Fibroblast of gingiva (primary cell): ENCODE data around the gene FAM209A.
"Not testable (repeated sequence)": the region's sequence is repeated elsewhere in the genome, so short reads cannot be mapped to it uniquely, and the experiment has no call there.

Experiments used
- DNase-seq: peaks from one replicate; pipeline ENCODE4 v3.0.0-alpha.2; 2011; ENCODE audit warnings: low read depth

FAM209A gene

GRCh38 chr20:56540415-56540814, 15.9 kb downstream of the FAM209A start:
- no peak for DNase-seq

- peak; percentile 6 for DNase-seq
These were observed 18.0 kb downstream of the FAM209A start for GRCh38 chr20:56542489-56543030.

GRCh38 chr20:56551571-56551970, 27.0 kb downstream of the FAM209A start:
- DNase-seq = no peak

DNA sequence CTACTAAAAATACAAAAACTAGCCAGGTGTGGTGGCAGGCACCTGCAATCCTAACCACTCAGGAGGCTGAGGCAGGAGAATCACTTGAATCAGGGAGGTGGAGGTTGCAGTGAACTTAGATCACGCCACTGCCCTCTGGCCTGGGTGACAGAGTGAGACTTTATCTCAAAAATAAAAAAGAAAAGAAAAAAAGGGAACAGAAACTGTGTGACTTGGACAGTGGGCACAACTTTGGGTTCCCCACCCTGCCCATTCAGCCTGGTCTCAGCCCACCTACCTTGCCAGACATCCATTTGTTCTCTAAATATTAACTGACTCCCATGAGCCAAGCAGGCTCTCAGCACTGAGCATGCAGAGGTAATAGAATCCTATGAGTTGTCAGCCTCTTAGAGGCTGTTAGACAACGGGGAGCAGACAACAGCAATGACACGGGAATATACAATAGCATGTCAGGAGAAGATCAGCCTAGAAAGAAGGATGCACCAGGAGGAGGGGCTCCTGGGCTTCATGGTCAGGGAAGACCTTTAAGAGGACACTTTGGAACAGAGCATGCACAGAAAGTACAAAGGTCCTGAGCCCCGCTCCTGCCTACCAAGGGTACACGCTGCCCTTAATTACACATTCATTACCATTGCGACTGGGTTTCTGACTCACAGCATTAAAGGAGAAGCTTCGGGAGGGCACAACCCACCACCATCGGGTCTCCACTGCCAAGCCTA, 28.5 kb downstream of the FAM209A start:
- no peak for DNase-seq

DNA sequence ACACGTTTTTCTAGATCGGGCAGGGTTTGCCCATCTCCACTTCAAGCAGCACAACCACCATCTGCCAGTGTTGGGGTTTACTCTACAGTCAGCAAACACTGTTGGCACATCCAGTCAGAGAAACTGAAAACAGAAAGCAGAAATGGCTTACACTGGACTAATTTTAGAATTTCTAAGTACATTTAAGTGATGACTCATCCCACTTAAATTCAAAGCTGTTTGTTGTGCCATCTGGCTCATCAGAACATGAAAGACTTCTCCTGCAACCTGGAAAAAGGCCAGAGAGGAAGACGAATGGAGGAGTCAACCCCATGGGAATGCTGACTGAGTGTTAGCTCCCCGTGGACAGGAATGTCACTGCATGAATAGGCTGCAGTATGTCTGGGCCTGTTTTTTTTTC, 30.3 kb downstream of the FAM209A start:
- peak; percentile 96 for DNase-seq

- DNase-seq = no peak
These were observed 34.4 kb downstream of the FAM209A start for GRCh38 chr20:56558968-56559367.

DNA sequence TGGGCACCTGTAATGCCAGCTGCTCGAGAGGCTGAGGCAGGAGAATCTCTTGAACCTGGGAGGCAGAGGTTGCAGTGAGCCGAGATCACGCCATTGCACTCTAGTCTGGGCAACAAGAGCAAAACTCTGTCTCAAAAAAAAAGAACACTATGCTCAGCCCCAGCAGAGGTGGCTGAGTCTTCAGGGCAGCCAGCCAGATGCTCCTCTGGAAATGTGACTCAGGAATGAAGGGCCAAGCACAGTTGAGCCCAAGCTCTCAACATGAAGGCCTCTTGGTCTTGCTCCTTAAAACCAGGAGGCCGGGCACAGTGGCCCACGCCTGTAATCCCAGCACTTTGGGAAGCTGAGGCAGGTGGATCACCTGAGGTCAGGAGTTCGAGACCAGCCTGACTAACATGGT, 40.0 kb downstream of the FAM209A start:
- not testable (repeated sequence) for DNase-seq

DNA sequence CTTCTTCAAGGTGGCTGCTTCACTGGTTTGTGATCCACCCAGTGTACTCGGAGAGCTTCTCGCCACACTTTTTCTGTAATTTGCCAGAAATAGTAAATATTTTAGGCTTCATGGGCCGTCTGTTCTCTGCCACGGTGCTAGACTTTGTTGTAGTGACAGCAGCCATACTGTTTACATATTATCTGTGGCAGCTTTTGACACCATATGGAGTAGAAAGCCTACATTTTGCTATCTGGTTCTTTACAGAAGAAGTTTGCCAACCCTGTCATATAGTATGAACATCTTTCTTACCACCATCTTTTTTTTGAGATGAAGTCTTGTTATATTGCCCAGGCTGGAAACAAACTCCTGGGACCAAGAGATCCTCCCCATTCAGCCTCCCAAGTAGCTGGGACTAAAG, 41.0 kb downstream of the FAM209A start:
- no peak for DNase-seq

DNA sequence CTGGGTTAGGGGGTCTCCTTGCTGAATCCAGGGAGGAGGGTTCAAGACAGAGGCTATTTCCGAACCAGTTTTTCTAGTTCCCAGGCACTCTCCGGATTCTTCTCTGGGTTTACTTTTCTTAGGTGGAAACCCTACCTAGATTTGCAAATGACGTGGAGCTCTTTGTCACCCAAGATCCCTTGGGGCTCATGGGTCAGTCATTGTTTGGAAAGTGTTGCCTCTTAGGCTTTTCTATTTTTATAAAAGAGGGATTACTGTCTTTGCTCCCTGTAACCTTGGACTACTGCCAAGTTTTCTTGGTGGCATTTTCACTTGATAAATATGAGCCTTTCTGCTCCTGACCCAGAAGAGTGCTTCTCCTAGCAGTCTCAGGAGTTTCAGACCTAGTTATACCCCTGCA, 42.1 kb downstream of the FAM209A start:
- no peak for DNase-seq

GRCh38 chr20:56570832-56571231, 46.3 kb downstream of the FAM209A start:
- DNase-seq = no peak

DNA sequence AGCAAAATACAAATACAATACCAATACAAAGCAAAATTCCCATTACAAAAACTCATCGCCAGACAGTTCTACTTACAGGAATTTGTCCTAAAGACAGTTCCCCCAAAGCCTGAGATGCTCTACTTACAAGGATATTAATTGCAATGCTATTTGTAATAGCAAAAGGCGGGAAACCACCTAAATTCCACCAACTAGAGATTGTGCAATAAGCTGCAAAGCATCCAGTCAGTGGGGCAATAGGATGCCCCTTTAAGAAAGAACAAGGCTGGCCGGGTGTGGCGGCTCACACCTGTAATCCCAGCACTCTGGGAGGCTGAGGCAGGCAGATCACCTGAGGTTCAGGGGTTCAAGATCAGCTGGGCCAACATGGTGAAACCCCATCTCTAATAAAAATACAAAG, 47.6 kb downstream of the FAM209A start:
- no peak for DNase-seq

DNA sequence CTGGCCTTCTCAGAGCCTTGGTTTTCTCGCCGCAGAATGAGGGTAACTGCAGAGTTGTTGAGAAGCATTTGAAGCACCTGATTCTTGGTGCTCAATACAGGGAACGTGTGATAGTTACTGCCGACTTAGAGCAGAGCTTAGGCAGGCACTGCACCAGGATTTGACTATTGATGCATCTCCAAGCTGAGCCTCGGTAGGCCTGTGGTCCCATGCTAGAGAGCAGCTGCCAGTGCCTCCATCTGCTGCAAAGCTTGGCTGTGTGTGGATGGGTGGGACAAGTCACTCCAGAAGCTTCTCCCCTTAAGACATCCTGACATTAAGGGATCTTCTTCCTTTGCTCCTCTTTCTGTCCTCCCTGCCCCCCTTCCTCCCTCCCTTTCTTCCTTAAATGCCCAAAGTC, 49.4 kb downstream of the FAM209A start:
- no peak for DNase-seq

GRCh38 chr20:56574531-56575142, 50.1 kb downstream of the FAM209A start:
- no peak for DNase-seq

GRCh38 chr20:56575157-56575556, 50.6 kb downstream of the FAM209A start:
- no peak for DNase-seq
